ENCODE data around the gene DRC1.

The DRC1 gene

DNA sequence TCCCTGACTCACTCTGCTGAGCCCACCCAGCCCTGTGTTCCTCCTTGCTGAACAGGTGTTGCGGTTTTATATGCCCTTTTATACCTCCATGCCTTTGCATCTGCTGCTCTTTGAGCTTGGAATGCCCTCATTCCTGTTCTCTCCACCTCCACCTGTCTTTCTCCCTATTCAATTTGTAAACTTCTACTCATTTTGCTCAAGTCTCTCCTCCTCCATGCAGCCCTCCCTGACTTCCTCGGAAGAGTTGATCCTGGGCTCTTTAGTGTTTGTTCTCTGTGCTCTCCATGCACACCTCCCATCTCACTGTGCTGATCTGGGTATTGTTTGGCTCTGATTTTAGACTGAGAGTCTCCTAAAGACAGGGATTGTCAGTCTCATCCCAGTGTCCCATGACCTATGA lies 83.4 kb downstream of the DRC1 start:
- TF ChIP-seq, protein P1, sequence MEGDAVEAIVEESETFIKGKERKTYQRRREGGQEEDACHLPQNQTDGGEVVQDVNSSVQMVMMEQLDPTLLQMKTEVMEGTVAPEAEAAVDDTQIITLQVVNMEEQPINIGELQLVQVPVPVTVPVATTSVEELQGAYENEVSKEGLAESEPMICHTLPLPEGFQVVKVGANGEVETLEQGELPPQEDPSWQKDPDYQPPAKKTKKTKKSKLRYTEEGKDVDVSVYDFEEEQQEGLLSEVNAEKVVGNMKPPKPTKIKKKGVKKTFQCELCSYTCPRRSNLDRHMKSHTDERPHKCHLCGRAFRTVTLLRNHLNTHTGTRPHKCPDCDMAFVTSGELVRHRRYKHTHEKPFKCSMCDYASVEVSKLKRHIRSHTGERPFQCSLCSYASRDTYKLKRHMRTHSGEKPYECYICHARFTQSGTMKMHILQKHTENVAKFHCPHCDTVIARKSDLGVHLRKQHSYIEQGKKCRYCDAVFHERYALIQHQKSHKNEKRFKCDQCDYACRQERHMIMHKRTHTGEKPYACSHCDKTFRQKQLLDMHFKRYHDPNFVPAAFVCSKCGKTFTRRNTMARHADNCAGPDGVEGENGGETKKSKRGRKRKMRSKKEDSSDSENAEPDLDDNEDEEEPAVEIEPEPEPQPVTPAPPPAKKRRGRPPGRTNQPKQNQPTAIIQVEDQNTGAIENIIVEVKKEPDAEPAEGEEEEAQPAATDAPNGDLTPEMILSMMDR (IDR thresholded peaks at IDR 0.05; ENCODE audit: low read depth, low read length, missing control alignments) = no peak
- no peak for DNase-seq (ENCODE audit: extremely low read depth, low read depth)
- H3K4me3 ChIP-seq (replicated peaks; ENCODE audit: low read depth, low read length) = no peak overlapping the region

DNA sequence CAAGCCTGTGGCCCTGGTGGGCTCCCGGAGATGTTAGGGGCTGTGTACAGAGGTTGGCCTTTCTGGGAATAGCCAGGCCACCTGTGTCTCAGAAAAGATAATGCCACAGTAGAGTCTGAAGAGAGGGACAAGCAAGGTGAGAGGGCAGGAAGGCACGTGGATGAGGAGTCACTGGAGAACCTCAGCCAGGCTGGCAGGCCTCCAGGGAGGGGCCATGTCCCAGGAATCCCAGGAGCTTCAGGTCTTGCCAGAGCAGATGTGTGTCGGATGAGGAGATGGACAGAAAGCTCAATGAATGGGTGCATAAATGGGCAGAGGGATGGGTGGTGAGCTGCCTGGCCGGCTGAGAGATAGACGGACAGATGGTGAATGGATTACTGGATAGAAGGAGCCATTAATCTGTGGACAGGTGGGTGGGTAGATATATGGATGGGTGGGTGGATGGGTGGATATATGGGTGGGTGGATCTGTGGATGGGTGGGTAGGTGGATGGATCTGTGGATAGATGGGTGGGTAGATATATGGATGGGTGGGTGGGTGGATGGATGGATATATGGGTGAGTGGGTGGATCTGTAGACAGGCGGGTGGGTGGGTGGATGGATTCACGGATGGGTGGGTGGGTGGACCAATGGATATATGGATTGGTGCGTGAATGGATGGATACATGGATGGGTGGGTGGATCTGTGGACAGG lies 84.2 kb downstream of the DRC1 start:
- no peak for DNase-seq (ENCODE audit: extremely low read depth, low read depth)
- TF ChIP-seq, protein P1 (IDR thresholded peaks at IDR 0.05; ENCODE audit: low read depth, low read length, missing control alignments) = no peak
- no peak overlapping the region for H3K4me3 ChIP-seq (replicated peaks; ENCODE audit: low read depth, low read length)

DNA sequence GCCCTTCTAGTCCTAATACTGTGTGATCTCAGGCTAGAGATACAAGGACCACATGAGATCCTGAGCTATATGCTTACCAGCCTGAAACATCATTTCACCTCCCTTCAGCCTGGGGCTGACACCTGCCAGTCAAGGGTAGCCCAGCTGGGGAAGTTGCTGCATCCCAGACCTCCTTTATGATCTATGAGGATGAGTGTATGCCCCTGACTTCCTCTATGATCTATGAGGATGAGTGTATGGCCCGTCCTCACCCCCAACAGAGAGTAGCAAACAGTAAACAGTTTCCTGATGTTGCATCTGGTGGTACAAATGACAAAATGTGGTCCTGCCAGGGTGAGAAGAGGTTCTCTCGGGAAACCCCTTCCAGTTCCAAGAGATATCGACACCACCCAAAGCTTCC lies 85.1 kb downstream of the DRC1 start:
- no peak overlapping the region for H3K4me3 ChIP-seq (replicated peaks; ENCODE audit: low read depth, low read length)
- no peak for DNase-seq (ENCODE audit: extremely low read depth, low read depth)
- TF ChIP-seq, protein P1 (IDR thresholded peaks at IDR 0.05; ENCODE audit: low read depth, low read length, missing control alignments) = no peak

DNA sequence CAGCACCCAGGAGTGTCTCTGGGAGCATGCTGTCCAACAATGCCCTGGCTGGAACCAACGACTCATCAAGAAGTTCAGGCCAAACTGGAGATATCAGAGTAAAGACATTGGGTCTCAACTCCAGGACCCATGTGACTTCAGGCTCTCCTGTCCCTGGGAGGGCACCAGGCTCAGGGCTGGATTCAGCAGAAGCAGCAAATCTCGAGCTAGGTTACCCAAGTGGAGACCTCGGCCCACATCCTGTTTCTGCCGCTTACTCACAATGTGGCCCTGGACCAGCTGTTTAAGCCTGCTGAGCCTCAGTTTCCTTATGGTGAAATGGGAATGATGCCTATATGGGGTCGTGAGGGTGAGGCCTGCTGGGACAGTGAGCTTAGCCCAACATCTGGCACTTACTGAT lies 85.5 kb downstream of the DRC1 start:
- DNase-seq (ENCODE audit: extremely low read depth, low read depth) = no peak
- TF ChIP-seq, protein P1 (IDR thresholded peaks at IDR 0.05; ENCODE audit: low read depth, low read length, missing control alignments) = no peak
- no peak overlapping the region for H3K4me3 ChIP-seq (replicated peaks; ENCODE audit: low read depth, low read length)

DNA sequence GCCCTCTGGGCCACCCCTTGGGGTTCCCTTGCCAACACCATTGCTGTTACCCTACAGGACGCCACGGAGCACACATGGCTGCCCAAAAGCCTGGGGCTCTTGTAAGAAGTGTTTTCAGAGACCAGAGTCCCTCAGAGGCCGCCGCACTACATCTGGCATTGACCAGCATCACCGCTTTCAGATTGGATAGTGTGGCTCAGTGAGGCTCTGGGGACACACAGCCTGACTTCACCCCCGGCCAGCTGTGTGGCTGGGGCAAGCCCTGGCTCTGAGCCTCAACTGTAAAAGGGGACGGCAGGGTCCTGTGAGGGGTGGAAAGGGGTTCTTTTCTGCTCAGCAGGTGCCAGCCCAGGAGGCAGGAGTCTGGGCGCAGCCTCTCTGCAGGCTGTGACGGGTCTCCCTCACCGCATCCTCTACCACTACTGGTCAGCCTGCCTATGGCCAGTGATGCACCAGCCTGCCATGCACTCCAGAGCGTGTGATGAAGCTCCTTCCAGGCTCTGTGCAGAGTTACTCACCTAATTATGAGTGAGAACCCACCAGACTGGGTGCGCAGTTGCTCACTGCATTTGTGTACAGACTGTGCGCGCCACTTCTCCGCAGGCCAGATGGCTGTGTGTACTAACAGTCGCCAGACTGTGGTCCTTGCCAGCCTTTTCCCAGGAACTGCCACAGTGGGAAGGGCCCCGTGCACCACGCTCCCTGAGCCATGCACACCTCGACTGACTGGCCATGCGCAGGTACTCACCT lies 86.9 kb downstream of the DRC1 start:
- DNase-seq (ENCODE audit: extremely low read depth, low read depth) = no peak
- H3K4me3 ChIP-seq (replicated peaks; ENCODE audit: low read depth, low read length) = no peak overlapping the region
- TF ChIP-seq, protein P1 (IDR thresholded peaks at IDR 0.05; ENCODE audit: low read depth, low read length, missing control alignments) = no peak

DNA sequence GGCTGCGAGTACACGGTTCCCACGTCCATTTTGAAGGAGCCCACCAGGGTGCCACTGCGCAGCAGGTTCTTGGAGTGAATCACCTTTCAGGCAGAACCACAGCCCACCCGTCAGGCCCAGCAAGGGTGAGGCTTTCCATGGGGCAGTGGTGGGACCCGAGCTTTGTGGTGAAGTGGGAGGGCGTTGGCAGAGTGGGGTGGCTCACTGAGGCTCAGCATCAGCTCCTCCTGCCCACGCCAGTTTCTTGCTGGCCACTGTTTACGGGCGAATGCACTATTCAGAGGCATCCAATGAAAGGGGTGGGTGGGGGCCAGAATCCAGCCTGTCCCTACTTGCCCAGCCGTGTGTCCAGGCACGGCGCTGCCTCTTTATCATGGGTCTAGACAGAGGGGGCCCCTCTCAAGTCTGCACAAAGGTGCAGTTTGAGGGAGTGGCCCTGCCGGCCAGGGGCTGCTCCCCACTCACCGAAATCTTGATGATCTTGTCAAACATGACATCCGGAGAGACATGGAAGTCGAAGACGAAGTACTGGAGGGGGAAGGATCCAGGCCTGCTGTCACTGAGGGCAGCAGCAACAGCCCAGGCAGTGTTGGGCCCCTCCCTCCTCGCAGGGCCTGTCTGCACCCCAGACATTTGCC lies 87.6 kb downstream of the DRC1 start:
- TF ChIP-seq, protein P1 (IDR thresholded peaks at IDR 0.05; ENCODE audit: low read depth, low read length, missing control alignments) = no peak
- no peak overlapping the region for H3K4me3 ChIP-seq (replicated peaks; ENCODE audit: low read depth, low read length)
- DNase-seq (ENCODE audit: extremely low read depth, low read depth) = no peak

Data from HFF-Myc (cell line).